B cell (primary cell): Measurements from ENCODE around the gene PTPRN2. TPM values are rescaled to one million over a fixed set of nuclear protein-coding genes. Genes with fewer than 3 reads are reported as not detected.

Source experiments
- ATAC-seq: fragments of 200-7000 bp; cut with Tn5 transposase; one replicate; pipeline ENCODE4 v1.10.0; 2021; ENCODE audit warnings: low read depth, mild to moderate bottlenecking, moderate number of reproducible peaks, moderate library complexity
- CTCF ChIA-PET: fragments of 350-600 bp; sonication (Branson Sonifier 250); formaldehyde crosslinking; loops from one replicate; lab custom pipeline; 2021; ENCODE audit warnings: antibody characterized with exemption, inconsistent platforms; lab: Charles Lee
- POLR2A ChIA-PET: fragments of 350-600 bp; sonication (Branson Sonifier 250); formaldehyde crosslinking; loops from one replicate; lab custom pipeline; 2021; ENCODE audit warnings: antibody characterized with exemption; lab: Charles Lee
- DNase-seq: peaks from one replicate; pipeline ENCODE4 v3.0.0; 2013
- H2AFZ ChIP-seq: 2 replicates; pipeline ENCODE4 v1.6.1; 2012; ENCODE audit warnings: mild to moderate bottlenecking, low read depth, low read length; ENCODE audit not compliant: insufficient read depth, poor library complexity, severe bottlenecking
- H3K27ac ChIP-seq, 2 donors: 1 replicate in 1 of 2; 2 replicates in 1 of 2; pipeline ENCODE4 v1.5.1; 2012 to 2013; ENCODE audit warnings: low read length in 2 of 2, mild to moderate bottlenecking in 2 of 2, moderate library complexity in 1 of 2
- H3K27me3 ChIP-seq, 4 experiments: fragments of 200-600 bp in 1 of 4; sonication (generic) in 1 of 4; replicated peaks in 1 of 4; 1 replicate in 2 of 4; 2 replicates in 2 of 4; pipeline versions ENCODE4 v1.6.1 to v1.7.0; 2013 to 2016; ENCODE audit warnings: low read length in 3 of 4, mild to moderate bottlenecking in 2 of 4, mixed read lengths in 1 of 4, moderate library complexity in 1 of 4; ENCODE audit not compliant: insufficient read depth in 4 of 4, control insufficient read depth in 3 of 4; ENCODE audit errors: control extremely low read depth in 1 of 4
- H3K36me3 ChIP-seq, 2 experiments: replicated peaks in 1 of 2; 1 replicate in 1 of 2; 2 replicates in 1 of 2; pipeline versions ENCODE4 v1.6.1 to v1.7.1; 2013; ENCODE audit warnings: low read length in 1 of 2; ENCODE audit not compliant: insufficient read depth in 2 of 2, control insufficient read depth in 1 of 2; ENCODE audit errors: control extremely low read depth in 1 of 2, extremely low read depth in 1 of 2
- H3K4me1 ChIP-seq, 2 donors: fragments of 200-600 bp in 1 of 2; sonication (generic) in 1 of 2; 1 replicate in 1 of 2; 2 replicates in 1 of 2; pipeline versions ENCODE4 v1.5.1 to v1.6.1; 2013 to 2017; ENCODE audit warnings: low read length in 2 of 2; ENCODE audit not compliant: control insufficient read depth in 2 of 2, insufficient read depth in 2 of 2
- H3K4me2 ChIP-seq: replicated peaks from 2 replicates; pipeline ENCODE3; 2012; ENCODE audit warnings: mild to moderate bottlenecking, low read depth, low read length; ENCODE audit not compliant: poor library complexity, severe bottlenecking
- H3K4me3 ChIP-seq, 5 experiments: fragments of 200-600 bp in 1 of 5; sonication (generic) in 1 of 5; 1 replicate in 3 of 5; 2 replicates in 2 of 5; pipeline versions ENCODE4 v1.5.1 to v1.7.0; 2011 to 2016; ENCODE audit warnings: low read length in 4 of 5, mild to moderate bottlenecking in 4 of 5, low read depth in 2 of 5, control low read depth in 1 of 5, moderate library complexity in 1 of 5; ENCODE audit not compliant: insufficient read depth in 1 of 5; ENCODE audit errors: control extremely low read depth in 1 of 5, extremely low read depth in 1 of 5
- H3K79me2 ChIP-seq: fragments of 200-600 bp; sonication (generic); one replicate; pipeline ENCODE4 v1.6.0; 2016; ENCODE audit warnings: low read length; ENCODE audit not compliant: control insufficient read depth, insufficient read depth
- H3K9ac ChIP-seq: fragments of 200-600 bp; sonication (generic); 2 replicates; pipeline ENCODE4 v1.6.1; 2017; ENCODE audit warnings: mild to moderate bottlenecking, low read length, moderate library complexity
- H3K9me3 ChIP-seq, 3 donors: one replicate each; pipeline versions ENCODE4 v1.6.1 to v1.7.1; 2013; ENCODE audit warnings: low read length in 2 of 3; ENCODE audit not compliant: control insufficient read depth in 2 of 3, insufficient read depth in 1 of 3; ENCODE audit errors: control extremely low read depth in 1 of 3
- H4K20me1 ChIP-seq: 2 replicates; pipeline ENCODE4 v1.6.0; 2012; ENCODE audit warnings: mild to moderate bottlenecking, low read length; ENCODE audit not compliant: insufficient read depth, control insufficient read depth, poor library complexity, severe bottlenecking
- H3K27ac Mint-ChIP-seq: one replicate; pipeline ENCODE4 v1.8.0; 2021; ENCODE audit warnings: mixed read lengths
- H3K27me3 Mint-ChIP-seq: one replicate; pipeline ENCODE4 v1.8.0; 2021; ENCODE audit warnings: mixed read lengths
- H3K4me1 Mint-ChIP-seq: one replicate; pipeline ENCODE4 v1.8.0; 2021; ENCODE audit warnings: mixed read lengths
- H3K4me3 Mint-ChIP-seq: one replicate; pipeline ENCODE4 v1.8.0; 2021; ENCODE audit warnings: mixed read lengths
- H3K9me3 Mint-ChIP-seq: one replicate; pipeline ENCODE4 v1.8.0; 2022; ENCODE audit warnings: mixed read lengths; ENCODE audit not compliant: insufficient read depth
- EZH2 ChIP-seq: IDR thresholded peaks from 2 replicates; pipeline ENCODE4 v1.6.1; 2012; ENCODE audit warnings: borderline replicate concordance, low read depth, mild to moderate bottlenecking, moderate library complexity, low read length; ENCODE audit not compliant: insufficient read depth, poor library complexity, severe bottlenecking
- WGBS: methylation state at CpG from one replicate; pipeline ENCODE4 v1.1.5; 2013; ENCODE audit warnings: missing lambda C conversion rate; ENCODE audit not compliant: insufficient coverage; 5-methylcytosine and 5-hydroxymethylcytosine counted together
- intact Hi-C: fragments of 100-400 bp; cut with micrococcal nuclease; formaldehyde crosslinking; loops from one replicate; pipeline ENCODE4 v1.10.0; 2022
- polyA plus RNA-seq: library from polyadenylated mRNA; depleted of rRNA; stranded (reverse); fragments of >200 nt; gene quantifications from 2 replicates; pipeline ENCODE4 v1.2.3, GENCODE V29; 2012
- total RNA-seq, 2 donors: library from RNA; stranded (reverse); fragments of 120-200 nt in 1 of 2; gene quantifications; 1 replicate in 1 of 2; 2 replicates in 1 of 2; pipeline versions ENCODE4 v1.2.3 to v1.2.4, GENCODE V29; 2013 to 2022
- TF ChIP-seq, protein P1 (sequence below): fragments of 200-600 bp; IDR thresholded peaks from one replicate; pipeline ENCODE4 v1.8.0; 2022; ENCODE audit warnings: antibody characterized with exemption, mild to moderate bottlenecking

The PTPRN2 gene
- total and polyA plus RNA-seq, 2 donors (not counting 1 experiment from before 2014, with no cell fraction given), result 2.0 to 5.0 TPM

DNA sequence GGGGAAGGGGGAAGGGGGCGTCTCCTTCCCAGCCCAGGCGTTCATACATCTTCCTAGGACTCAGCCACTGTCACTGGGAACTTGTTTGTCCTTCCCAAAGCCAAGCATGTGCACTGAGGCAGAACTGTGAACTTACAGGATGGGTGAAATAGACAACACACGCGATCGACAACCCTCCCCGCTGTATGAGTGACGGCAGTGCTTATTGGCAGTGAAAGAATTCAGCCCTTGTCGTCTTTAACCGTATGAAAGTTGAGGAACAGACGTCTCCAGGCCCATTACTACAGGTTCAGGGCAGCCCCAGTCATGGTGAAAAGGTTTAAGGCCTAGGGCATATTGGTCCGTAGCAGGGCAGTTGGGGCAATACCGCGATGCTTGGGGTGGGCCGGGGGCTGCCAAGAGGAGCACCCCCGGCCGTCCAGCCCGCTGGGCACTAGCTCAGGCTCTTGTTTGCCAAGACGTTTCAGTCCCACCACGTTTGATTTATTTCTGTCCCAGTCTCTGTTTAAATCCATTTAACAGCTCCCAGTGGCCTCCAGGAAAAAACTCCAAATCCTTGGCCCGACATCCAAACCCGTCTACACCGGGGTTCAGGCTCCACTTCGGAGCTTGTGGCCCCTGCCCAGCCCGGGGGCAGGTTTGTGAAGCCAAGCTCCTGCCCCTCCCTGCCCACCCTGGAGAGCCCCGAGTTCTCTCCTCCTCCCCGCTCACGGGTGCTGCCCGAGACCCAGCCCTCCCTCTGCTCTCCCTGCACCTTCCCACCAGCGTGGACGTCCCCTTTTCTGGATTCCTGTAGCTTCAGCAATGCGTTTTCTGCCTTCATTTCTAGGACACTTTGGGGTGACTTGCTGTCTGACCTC is 1091.0 kb downstream of the PTPRN2 start:
- Histone ChIP-seq H3K4me3 (no peak overlapping the region), H2AFZ (no peak overlapping the region), H3K4me1 (no peaks in the 10 kb centered on the region), H3K9ac (no peak overlapping the region), H4K20me1 (no peaks in the 10 kb centered on the region), H3K27me3 (no peaks in the 10 kb centered on the region), H3K79me2 (no peaks in the 10 kb centered on the region), H3K4me2 (no peak overlapping the region), H3K27ac (no peak overlapping the region), H3K36me3 (no peaks in the 10 kb centered on the region), H3K9me3 (peaks cover 0 to 4% (median 0%) of the 10 kb centered on the region in 3 donors)
- WGBS, result 88% methylated on average over 26 of the region's 31 CpGs
- CTCF ChIA-PET, result no interaction called here
- Mint-ChIP-seq H3K4me3 (no peak overlapping the region), H3K9me3 (peaks cover 7% of the 10 kb centered on the region), H3K27me3 (peaks cover 11% of the 10 kb centered on the region), H3K4me1 (no peaks in the 10 kb centered on the region), H3K27ac (no peak overlapping the region)
- POLR2A ChIA-PET, result no interaction called here
- intact Hi-C loops, result no loop called here
- ATAC-seq (no peak), DNase-seq (no peak)
- TF ChIP-seq, protein P1, sequence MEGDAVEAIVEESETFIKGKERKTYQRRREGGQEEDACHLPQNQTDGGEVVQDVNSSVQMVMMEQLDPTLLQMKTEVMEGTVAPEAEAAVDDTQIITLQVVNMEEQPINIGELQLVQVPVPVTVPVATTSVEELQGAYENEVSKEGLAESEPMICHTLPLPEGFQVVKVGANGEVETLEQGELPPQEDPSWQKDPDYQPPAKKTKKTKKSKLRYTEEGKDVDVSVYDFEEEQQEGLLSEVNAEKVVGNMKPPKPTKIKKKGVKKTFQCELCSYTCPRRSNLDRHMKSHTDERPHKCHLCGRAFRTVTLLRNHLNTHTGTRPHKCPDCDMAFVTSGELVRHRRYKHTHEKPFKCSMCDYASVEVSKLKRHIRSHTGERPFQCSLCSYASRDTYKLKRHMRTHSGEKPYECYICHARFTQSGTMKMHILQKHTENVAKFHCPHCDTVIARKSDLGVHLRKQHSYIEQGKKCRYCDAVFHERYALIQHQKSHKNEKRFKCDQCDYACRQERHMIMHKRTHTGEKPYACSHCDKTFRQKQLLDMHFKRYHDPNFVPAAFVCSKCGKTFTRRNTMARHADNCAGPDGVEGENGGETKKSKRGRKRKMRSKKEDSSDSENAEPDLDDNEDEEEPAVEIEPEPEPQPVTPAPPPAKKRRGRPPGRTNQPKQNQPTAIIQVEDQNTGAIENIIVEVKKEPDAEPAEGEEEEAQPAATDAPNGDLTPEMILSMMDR, result no peak
- TF ChIP-seq EZH2, result no peak

DNA sequence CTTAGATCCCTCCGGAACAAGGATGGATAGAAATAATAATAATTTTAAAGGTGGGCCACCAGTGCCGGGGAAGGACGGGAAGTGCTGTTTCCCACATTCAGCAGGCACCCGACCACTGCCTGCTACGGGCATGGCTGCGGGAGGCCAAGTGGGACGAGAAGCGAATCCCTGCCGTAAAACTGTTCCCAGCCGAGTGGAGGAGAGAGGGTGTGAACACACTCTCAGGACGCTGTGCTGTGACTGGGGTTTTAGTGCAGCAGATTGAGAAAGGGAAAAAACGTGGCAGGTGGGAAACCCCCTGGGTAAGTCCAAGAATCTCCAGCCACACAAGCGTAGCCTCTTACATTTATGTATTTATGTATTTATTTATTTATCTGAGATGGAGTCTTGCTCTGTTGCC is 1092.0 kb downstream of the PTPRN2 start:
- H3K4me1 Mint-ChIP-seq, result peaks cover 5% of the 10 kb centered on the region
- ChIA-PET CTCF (no interaction called here), POLR2A (no interaction called here)
- H3K27ac Mint-ChIP-seq, result no peak overlapping the region
- no peak overlapping the region for H2AFZ ChIP-seq
- H3K27me3 Mint-ChIP-seq, result peaks cover 11% of the 10 kb centered on the region
- H3K79me2 ChIP-seq, result no peaks in the 10 kb centered on the region
- H3K36me3 ChIP-seq, result no peaks in the 10 kb centered on the region
- H4K20me1 ChIP-seq, result no peaks in the 10 kb centered on the region
- no peak overlapping the region for H3K9ac ChIP-seq
- H3K4me1 ChIP-seq, result peaks cover 0 to under 1% of the 10 kb centered on the region in 2 donors
- DNase-seq (no peak), ATAC-seq (no peak)
- no peaks in the 10 kb centered on the region for H3K27me3 ChIP-seq
- H3K4me3 ChIP-seq, result no peak overlapping the region
- H3K27ac ChIP-seq, result no peak overlapping the region
- no peak overlapping the region for H3K4me2 ChIP-seq
- peaks cover 0 to 7% (median 4%) of the 10 kb centered on the region in 3 donors for H3K9me3 ChIP-seq
- no peak for TF ChIP-seq EZH2
- TF ChIP-seq, protein P1, result no peak
- no peak overlapping the region for H3K4me3 Mint-ChIP-seq
- 66% methylated on average over 5 of the region's 13 CpGs for WGBS
- H3K9me3 Mint-ChIP-seq, result peaks cover 8% of the 10 kb centered on the region
- intact Hi-C loops, result no loop called here
